ENCODE results near the gene TNXB.
"Not testable (repeated sequence)": the region's sequence is repeated elsewhere in the genome, so short reads cannot be mapped to it uniquely, and the experiment has no call there.

The TNXB gene

GRCh38 chr6:32148289-32149091, 39.4 kb upstream of the TNXB start:
- no peak for DNase-seq (ENCODE audit: low read depth)
- TF ChIP-seq, protein P1, sequence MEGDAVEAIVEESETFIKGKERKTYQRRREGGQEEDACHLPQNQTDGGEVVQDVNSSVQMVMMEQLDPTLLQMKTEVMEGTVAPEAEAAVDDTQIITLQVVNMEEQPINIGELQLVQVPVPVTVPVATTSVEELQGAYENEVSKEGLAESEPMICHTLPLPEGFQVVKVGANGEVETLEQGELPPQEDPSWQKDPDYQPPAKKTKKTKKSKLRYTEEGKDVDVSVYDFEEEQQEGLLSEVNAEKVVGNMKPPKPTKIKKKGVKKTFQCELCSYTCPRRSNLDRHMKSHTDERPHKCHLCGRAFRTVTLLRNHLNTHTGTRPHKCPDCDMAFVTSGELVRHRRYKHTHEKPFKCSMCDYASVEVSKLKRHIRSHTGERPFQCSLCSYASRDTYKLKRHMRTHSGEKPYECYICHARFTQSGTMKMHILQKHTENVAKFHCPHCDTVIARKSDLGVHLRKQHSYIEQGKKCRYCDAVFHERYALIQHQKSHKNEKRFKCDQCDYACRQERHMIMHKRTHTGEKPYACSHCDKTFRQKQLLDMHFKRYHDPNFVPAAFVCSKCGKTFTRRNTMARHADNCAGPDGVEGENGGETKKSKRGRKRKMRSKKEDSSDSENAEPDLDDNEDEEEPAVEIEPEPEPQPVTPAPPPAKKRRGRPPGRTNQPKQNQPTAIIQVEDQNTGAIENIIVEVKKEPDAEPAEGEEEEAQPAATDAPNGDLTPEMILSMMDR (IDR thresholded peaks at IDR 0.05; ENCODE audit: control insufficient read depth, insufficient read depth, low read depth, low read length, missing control alignments): no peak
- no peak overlapping the region for H3K4me3 ChIP-seq (ENCODE audit: control insufficient read depth, low read depth, low read length)

DNA sequence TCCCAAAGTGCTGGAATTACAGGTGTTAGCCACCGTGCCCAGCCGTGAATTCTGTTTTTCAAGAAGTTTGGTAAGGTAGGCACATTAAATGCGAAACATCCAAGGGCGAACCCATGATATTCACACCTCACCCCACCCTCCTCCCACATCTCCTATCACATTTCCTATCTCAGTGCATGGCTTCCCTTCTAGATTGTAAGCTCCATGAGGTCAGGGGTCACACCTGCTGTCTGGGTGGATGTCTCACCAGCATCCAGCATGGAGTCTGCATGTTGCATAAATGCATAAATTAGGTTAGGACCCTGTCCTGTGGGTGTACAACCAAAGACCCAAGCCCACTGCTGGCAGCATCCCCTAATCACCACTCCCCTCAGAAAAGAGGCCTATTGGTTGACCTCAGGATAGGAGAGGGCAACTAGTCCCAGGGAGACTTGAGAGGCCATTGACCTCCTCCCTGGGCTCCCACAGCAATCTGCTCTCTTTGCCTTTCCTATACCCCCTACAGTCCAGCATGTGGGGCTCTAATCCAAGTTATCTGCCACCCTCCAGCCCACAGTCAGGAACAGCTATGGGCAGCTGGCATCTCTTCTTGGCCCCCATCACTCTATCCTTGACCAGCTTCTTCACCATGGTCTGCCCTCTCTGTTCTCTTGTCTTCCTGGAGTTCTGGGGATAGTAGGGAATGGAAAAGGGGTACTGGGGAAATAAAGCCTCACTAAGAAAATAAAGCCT, 38.4 kb upstream of the TNXB start:
- no peak for DNase-seq (ENCODE audit: low read depth)
- H3K4me3 ChIP-seq (ENCODE audit: control insufficient read depth, low read depth, low read length): no peak overlapping the region
- TF ChIP-seq, protein P1 (IDR thresholded peaks at IDR 0.05; ENCODE audit: control insufficient read depth, insufficient read depth, low read depth, low read length, missing control alignments): no peak

DNA sequence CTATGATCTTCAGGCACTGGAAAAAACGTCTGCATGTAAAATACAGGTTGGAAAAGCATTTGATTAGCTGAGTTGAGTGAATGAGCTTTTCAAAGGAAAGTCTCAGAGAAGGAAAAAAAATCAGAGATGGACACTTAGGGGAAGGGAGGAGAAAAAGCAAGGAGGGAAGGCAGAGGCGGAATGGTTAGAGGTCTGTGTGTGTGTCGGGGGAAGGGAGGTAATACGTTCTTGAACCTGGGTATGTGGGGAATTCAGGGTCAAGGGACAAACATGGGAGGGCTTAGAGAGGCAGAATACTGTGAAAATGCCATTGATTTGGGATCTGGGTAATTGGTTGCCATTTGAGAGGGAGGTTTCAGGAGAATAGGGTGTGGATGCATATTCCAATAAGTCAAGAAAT, 37.5 kb upstream of the TNXB start:
- DNase-seq (ENCODE audit: low read depth): no peak
- no peak overlapping the region for H3K4me3 ChIP-seq (ENCODE audit: control insufficient read depth, low read depth, low read length)
- TF ChIP-seq, protein P1 (IDR thresholded peaks at IDR 0.05; ENCODE audit: control insufficient read depth, insufficient read depth, low read depth, low read length, missing control alignments): no peak

DNA sequence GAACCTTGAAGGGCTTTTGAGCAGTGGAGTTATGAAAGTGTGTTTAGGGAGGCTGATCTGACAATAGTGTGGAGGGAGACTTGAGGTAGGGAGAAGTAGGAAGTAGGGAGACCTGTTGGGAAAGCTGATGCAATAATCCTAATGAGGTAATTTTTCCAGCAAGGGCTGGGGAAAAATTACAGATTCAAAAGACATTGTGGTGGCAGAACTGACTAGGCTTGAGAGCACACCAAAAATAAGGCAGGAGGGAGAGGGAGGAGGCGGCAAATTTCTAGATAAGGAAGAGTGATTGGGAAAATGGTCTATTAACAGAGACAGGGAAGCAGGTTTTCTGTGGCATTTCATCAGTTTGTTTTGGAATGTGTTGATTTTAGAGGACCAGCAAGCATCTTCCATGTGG, 37.1 kb upstream of the TNXB start:
- DNase-seq (ENCODE audit: low read depth): no peak
- TF ChIP-seq, protein P1 (IDR thresholded peaks at IDR 0.05; ENCODE audit: control insufficient read depth, insufficient read depth, low read depth, low read length, missing control alignments): no peak

DNA sequence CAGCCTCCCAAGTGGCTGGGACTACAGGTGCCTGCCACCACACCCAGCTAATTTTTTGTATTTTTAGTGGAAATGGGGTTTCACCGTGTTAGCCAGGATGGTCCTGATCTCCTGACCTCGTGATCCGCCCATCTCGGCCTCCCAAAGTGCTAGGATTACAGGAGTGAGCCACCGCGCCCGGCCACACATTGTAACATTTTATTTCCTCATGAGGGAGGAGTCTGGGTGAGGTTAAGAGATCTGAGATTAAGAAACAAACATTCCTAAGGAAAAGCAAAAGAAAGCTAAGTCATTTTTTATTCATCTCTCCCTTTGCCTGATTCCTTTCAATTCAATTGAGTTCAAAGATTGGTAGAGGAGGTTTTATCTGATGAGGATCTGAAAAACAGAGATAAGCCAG, 35.1 kb upstream of the TNXB start:
- not testable (repeated sequence) for H3K4me3 ChIP-seq (ENCODE audit: control insufficient read depth, low read depth, low read length); DNase-seq (ENCODE audit: low read depth)

More for the DNA sequence above, 37.1 kb upstream of the TNXB start:
- no peak overlapping the region for H3K4me3 ChIP-seq (ENCODE audit: control insufficient read depth, low read depth, low read length)

DNA sequence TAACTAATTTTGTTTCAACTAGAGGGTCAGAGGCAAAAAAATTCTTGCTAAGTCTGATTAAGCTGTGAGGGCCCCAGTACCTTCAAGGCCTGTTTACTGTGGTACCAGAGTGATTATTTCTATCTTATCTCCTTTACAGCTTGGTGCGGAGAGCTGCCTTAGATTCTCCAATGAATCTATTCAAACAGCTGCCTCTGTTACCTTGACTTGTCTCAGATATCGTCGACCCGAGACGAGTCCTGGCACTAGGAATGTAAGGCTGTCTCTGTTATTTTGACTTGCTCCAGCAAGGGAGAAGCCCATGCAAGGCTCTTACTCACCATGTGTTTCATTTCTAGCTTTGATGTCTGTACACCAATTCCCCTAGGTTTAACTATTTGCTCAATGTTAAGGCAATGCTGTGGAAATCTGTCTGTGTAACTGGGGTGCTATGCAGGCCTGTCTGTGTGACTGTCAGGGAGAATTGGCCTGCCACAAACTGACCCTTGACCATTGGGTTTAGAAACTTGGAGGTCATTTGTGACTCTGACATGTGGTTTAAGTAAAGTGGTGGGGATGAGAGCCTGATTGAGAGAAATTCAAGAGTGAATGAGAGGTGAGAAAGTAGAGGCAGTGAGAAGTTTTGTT, 31.4 kb upstream of the TNXB start:
- TF ChIP-seq, protein P1 (IDR thresholded peaks at IDR 0.05; ENCODE audit: control insufficient read depth, insufficient read depth, low read depth, low read length, missing control alignments): no peak
- no peak for DNase-seq (ENCODE audit: low read depth)

GRCh38 chr6:32139590-32139989, 30.5 kb upstream of the TNXB start:
- H3K4me3 ChIP-seq (ENCODE audit: control insufficient read depth, low read depth, low read length): no peak overlapping the region
- TF ChIP-seq, protein P1 (IDR thresholded peaks at IDR 0.05; ENCODE audit: control insufficient read depth, insufficient read depth, low read depth, low read length, missing control alignments): no peak
- no peak for DNase-seq (ENCODE audit: low read depth)

More for the DNA sequence above, 31.4 kb upstream of the TNXB start:
- H3K4me3 ChIP-seq (ENCODE audit: control insufficient read depth, low read depth, low read length): no peak overlapping the region
